Erythroblast (primary cell): ENCODE results near the gene EPB41.
A peak's percentile ranks its signal among the peaks of the same experiment; 100 is the strongest.

ENCODE experiments used
- DNase-seq, 2 experiments: peaks; one replicate each; lab custom pipeline; 2025; lab: John Stamatoyannopoulos, UW
- GATA1 ChIP-seq: IDR thresholded peaks from 2 replicates; pipeline ENCODE4 v1.6.1; 2011; ENCODE audit warnings: low read depth, mild to moderate bottlenecking, control low read depth, low read length, moderate library complexity
- POLR2A ChIP-seq: IDR thresholded peaks from 2 replicates; pipeline ENCODE4 v1.6.1; 2011; ENCODE audit warnings: mild to moderate bottlenecking, low read length

The EPB41 gene

DNA sequence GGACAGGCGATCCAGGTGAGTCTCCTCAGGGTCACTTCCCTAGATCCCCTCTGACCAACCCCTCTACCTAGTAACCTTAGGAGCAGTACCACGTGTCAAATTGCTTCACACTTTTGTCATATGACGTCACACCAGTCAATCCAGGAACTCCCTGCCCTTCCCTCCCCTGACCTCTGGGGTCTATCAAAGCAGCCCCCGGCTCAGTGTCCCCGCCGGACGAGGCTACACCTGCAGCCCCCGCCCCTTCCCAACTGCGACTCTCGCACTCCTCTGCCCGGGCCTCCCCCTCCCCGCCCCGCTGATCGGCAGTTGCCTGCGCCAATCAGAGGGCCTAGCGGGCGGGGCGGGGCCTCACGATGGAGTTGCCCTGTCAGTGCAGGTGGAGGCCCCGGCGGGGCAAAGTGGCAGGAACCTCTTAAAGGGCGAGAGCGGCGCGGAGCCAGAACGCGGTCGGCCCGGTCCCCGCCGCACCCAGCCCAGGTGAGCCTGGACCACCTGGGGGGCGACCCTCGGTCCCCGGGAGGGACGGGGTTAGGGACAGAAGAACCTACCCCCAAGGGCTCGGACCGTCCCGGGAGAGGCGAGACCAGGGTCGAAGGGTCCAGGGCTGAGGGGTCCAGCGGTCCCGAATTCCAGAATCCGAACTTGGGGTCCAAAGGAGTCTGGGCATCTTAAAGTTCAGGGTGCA is 27.5 kb upstream of the EPB41 start:
- TF ChIP-seq GATA1 = no peak
- TF ChIP-seq POLR2A = peak; percentile 81
- DNase-seq = peak; percentile 93 to 95

DNA sequence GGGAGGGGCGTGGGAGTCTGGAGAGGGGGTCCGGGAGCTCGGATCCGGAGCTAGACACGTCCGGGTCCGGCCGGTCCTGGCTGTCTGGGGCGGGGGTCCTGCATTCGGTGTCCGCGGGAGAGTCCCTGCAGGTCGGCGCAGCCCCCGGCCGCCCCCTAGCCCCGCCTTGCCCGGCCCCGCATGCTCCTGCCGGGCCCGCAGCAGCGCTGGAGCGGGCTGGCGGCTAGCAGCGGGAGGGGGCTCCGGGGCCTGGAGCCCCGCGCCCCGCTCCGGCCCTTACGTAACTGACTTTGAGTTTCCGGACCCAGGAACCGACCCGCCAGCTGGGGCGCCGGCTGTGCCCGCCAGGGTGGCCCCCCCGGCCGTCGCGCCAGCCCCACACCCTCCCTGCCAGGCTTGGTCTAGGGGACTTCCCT is 26.9 kb upstream of the EPB41 start:
- TF ChIP-seq GATA1 (no peak), POLR2A (no peak)
- DNase-seq = peak in 1 of 2 experiments; percentile 64

DNA sequence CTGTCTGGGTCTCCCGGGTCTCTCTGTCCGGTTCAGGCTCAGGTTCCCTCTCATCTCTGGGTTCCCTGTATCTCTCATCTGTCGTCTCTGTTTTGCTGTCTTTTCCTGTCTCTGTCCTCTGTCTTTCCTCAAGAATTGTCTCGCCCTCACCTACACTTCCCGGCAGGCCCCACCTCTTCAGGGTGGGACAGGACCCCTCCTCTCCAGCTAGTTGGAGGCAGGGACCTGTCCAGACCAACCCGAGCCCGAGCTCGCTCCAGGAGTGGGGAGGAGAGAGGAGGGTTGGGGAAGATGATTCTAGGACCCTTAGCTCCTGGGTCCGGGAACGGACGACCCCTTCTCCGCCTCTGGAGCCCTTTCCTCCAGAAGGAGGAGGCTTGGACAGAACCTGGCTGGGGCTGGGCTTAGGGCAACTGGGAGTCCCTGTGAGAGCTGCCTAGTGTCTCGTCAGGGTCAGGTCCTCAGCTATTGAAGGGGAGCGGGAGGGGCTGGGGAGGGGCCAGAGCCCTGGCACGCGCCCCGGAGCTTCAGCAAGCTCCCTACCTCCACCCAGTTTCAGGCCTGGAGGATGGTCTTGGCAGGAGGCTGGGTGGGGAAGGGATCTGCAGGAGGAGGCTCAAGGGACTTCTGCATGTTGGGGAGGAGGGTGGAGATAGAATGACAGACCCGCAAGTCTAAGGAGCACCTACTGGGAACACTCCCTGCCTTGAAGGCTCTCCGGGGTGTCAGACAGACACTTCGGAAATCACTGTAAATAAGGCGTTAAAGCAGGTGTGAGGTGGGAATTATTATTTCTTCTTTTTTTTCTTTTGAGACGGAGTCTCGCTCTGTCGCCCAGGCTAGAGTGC is 26.3 kb upstream of the EPB41 start:
- peak in 1 of 2 experiments; percentile 88 for DNase-seq
- TF ChIP-seq GATA1 = no peak
- peak; percentile 85 for TF ChIP-seq POLR2A

DNA sequence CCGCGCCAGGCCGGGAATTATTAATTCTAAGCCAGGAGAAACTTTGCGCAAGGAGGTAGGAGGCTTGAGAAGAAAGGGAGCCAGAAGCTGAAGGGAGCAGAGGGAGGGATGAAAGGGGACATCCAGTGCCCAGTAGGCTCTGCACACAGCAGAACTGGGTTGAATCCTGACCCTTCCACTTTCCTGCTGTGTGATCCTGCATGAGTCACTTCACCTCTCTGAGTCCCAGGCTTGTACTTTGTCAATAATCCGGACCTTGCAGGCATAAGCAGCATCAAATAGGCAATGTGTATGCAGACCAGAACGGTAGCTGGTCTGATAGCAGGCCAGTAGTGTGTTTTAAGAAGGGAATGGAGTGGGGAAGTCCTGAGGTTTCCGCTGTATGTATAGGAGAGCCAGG is 25.5 kb upstream of the EPB41 start:
- TF ChIP-seq POLR2A (no peak), GATA1 (no peak)

DNA sequence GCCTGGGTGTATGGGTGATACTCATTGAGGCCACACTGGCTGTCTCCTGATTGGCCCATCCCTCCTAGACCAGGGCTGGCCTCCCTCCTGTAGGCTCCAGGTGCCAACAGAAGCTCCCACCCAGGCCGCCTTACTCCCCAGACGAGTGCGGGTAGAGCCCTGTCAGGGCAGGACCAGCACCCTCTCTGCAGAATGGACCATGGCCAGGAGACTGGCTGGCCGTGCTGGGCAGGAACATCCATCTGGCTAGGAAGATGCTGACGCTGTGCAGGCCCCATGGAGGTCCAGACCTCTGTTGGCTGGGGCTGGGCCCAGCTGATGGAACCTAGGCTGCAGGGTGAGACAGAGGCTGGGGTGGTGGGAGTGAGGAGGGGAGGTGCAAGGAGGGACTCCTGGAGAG is 25.0 kb upstream of the EPB41 start:
- no peak for DNase-seq
- TF ChIP-seq POLR2A = no peak
- no peak for TF ChIP-seq GATA1

More for the DNA sequence above, 25.5 kb upstream of the EPB41 start:
- DNase-seq = no peak

DNA sequence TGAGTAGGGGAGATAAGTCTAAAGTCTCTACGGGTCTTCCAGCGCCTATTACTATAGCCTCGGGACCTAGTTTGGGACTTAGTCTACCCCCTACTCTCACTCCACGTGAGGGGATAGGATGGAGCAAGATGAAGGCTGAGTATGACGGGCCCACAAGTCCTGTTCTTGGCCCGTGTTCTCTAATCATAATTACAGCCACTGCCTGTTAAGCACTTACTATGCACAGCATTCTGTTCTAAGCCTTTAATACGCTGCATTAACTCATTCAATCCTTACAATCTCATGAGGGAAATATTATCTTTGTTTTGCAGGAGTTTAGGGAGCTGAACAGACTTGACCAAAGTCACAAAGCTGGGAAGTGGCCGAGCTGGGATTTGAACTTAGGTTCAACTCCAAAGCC is 23.9 kb upstream of the EPB41 start:
- no peak for TF ChIP-seq GATA1
- no peak for TF ChIP-seq POLR2A
- no peak for DNase-seq

DNA sequence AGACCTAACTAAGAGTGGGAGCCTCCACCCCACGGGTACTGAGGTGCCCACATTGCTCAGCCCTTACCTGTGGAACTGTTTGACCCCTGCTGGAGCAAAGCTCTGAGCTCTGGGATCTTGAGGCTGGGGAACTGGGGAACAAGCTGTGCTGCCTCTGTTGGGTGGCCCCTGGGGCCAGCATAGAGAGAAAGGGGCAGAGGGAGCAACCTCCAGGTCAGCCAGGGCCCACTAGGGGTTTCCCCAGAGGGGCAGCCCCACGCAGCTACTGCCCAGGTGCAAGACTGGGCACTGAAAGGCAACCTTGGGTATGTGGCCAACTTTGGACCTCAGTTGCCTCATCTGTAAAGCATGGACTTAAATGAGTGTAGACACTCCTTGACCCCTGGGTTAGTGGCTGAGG is 23.5 kb upstream of the EPB41 start:
- DNase-seq = no peak
- no peak for TF ChIP-seq POLR2A

DNA sequence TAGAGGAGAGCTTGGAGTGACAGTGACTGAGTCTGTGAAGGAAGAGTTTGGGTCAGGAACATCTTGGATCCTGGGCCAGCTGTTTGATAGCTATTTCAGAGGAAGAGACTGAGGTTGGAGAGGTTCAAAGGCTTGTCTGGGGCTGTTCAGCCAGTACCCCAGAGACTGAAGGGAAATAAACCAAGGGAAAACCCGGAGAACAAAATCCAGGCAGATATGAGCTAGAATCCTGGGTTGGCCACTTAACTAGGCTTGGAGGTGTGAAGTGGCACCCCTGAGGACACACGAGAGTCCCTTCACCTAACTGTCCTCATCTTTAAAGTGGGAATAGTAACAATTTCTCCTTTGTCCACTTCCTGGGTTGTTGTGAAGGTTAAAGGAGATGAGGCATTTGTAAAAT is 23.1 kb upstream of the EPB41 start:
- TF ChIP-seq GATA1 (no peak), POLR2A (no peak)
- DNase-seq = no peak

DNA sequence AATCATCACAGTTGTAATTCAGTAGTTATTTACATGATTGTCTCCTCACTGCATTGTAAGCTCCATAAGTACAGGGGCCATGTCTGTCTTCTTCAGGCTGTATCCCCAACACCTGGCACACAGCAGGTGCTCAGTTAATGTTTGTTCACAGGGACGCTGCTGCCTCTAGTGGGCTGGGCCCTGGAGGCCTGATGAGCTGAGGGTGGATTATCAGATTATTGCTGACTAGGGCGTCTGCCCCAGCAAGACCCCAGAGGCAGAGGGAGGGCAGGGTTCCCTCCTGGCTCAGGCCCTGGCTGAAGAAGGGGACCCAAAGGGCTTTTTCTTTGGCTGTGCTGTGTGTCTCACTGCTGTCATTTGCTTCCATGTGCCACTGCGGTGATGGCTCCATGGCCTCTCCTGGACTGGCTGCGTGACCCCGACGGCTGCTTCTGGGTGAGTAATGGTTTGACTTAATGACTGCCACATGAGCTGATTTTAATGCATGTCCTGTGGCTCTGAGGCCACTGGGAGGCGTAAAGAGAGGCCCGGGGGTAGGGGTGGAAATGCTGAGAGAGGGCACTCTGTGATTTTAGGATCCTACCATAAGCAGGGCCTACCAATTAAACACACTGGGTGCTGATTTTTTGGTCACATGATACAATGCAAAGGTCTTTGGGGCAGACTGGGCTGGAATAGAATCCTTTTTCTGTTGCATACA is 20.8 kb upstream of the EPB41 start:
- peak in 1 of 2 experiments; percentile 58 for DNase-seq
- TF ChIP-seq POLR2A (no peak), GATA1 (no peak)

DNA sequence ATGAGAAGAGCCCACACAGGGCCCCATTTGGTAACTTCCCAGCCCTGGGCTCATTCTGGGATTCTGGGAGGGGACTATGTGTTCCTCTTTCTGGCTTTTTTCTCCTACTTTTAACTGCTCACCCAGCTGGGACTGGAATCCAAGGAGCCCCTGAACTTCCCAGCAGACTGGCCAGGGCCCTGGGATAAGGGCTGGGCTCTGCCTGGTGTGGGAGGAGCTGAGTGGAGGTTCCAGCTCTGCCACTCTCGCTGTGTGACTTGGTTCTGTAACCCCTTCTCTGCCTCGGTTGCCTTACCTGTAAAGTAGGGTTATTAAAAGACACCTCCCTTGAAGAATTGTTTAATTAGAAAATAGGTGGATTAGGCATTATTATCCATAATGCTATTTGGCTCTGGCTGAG is 19.6 kb upstream of the EPB41 start:
- DNase-seq = no peak
- TF ChIP-seq GATA1 = no peak
- no peak for TF ChIP-seq POLR2A

DNA sequence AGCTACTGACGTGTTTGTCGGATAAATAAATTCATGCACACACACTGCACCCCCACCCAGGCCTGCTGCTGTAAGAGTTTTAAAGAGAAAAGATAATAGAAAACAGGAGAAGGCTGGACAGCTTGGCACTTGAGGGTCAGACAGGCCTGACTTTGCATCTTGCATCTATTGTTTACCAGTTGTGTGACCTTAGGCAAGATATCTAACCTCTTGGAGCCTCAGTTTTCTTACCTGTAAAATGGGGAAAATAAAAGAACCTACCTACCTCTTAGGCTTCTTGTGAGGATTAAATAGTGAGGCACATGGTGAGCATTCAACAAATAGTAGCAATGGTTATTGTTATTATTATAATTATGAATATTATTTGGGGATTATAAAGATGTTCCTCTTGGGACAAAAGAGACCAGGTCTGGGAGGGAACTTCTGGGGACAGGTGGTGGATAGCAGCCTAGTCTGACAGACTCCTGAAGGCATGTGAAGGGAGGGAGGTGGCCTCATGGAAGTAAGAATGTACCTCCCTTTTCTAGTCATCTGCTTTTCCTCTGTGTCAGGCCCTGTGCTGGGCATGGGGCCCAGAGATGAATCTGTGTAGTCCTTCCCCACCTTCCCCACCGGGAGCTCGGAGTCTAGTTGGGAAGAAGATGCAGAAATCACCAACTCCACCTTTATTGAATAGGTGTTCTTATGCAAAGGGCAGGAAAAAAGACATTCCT is 18.3 kb upstream of the EPB41 start:
- TF ChIP-seq GATA1 (no peak), POLR2A (no peak)
- no peak for DNase-seq

DNA sequence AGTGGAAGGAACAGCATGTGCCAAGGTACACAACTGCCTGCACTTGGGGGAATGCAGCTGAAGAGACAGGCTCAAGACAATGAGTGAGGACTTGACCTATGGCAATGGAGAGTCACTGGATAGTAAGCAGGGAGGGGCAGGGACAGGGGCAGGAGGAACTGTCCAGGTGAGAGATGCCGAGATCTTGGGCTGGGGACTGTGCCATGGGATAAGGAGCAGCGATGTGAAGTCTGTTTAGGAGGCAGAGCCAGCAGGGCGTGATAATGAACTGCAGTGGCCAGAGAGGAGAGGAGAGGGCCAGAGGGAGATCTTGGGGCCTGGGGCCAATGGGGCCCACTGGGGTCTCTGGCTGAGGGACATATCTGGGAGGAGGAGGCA is 17.8 kb upstream of the EPB41 start:
- TF ChIP-seq POLR2A (no peak), GATA1 (no peak)
- no peak for DNase-seq

DNA sequence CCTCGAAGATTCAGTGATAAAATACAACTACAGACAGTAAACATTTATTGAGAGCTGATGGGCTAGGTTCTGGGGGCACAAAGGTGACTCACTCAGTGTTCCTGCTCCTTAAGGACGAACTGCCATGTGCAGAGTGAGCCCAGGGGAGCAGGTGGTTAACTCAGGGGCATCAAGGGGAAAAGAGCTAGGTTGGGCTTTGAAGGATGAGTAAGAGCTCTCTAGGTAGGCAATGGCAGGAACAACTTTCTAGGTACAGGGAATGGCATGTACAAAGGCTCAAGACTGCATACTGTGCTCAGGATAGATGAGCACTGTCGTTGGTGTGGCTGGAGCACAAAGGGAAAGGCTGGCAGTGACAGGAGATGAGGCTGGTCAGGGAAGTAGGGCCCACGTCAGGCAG is 16.6 kb upstream of the EPB41 start:
- TF ChIP-seq POLR2A (no peak), GATA1 (no peak)

More for the DNA sequence above, 16.6 kb upstream of the EPB41 start:
- DNase-seq = no peak
